Peyer's patch (tissue), 4 donors: ENCODE results near the gene TXNRD2. TPM values are rescaled to one million over a fixed set of nuclear protein-coding genes. Genes with fewer than 3 reads are reported as not detected.

ENCODE experiments used
- DNase-seq, 3 donors: peaks; one replicate each; pipeline ENCODE4 v3.0.0-alpha.2; 2017 to 2019
- H3K27ac ChIP-seq, 4 donors: fragments of 200-600 bp; sonication (generic); one replicate each; pipeline ENCODE4 v1.5.1; 2016 to 2019
- H3K27me3 ChIP-seq, 2 donors: fragments of 200-600 bp; sonication (generic); one replicate each; pipeline ENCODE4 v1.5.1; 2019
- H3K36me3 ChIP-seq, 3 donors: fragments of 200-600 bp; sonication (generic); one replicate each; pipeline ENCODE4 v1.5.1; 2016 to 2019
- H3K4me1 ChIP-seq, 4 donors: fragments of 200-600 bp; sonication (generic); one replicate each; pipeline ENCODE4 v1.5.1; 2016 to 2019
- H3K4me3 ChIP-seq, 4 donors: fragments of 200-600 bp; sonication (generic); 1 replicate in 3 of 4; 2 replicates in 1 of 4; pipeline ENCODE4 v1.5.1; 2016 to 2019; ENCODE audit warnings: mild to moderate bottlenecking in 1 of 4
- H3K9me3 ChIP-seq, 4 donors: fragments of 200-600 bp; sonication (generic); one replicate each; pipeline ENCODE4 v1.5.1; 2016 to 2019; ENCODE audit warnings: mild to moderate bottlenecking in 1 of 4
- POLR2A ChIP-seq, 2 donors: fragments of 450-650 bp; IDR thresholded peaks; one replicate each; pipeline ENCODE4 v1.5.1; 2017; ENCODE audit warnings: antibody characterized with exemption in 2 of 2, mild to moderate bottlenecking in 2 of 2, moderate library complexity in 2 of 2
- total RNA-seq, 4 donors: library from RNA; depleted of rRNA; stranded (reverse); fragments of >200 nt; gene quantifications; one replicate each; pipeline ENCODE4 v1.1.0, GENCODE V29; 2016
- TF ChIP-seq, protein P1 (sequence below), 6 experiments: fragments of 450-650 bp in 4 of 6; fragments of 200-600 bp in 2 of 6; sonication (generic) in 1 of 6; IDR thresholded peaks; one replicate each; pipeline ENCODE4 v1.5.1; 2017 to 2019; ENCODE audit warnings: antibody characterized with exemption in 6 of 6, mild to moderate bottlenecking in 3 of 6, moderate library complexity in 1 of 6

Gene TXNRD2
- total RNA-seq, 4 donors from 2014 or later = 24.7 to 29.8 (median 27.2) TPM

DNA sequence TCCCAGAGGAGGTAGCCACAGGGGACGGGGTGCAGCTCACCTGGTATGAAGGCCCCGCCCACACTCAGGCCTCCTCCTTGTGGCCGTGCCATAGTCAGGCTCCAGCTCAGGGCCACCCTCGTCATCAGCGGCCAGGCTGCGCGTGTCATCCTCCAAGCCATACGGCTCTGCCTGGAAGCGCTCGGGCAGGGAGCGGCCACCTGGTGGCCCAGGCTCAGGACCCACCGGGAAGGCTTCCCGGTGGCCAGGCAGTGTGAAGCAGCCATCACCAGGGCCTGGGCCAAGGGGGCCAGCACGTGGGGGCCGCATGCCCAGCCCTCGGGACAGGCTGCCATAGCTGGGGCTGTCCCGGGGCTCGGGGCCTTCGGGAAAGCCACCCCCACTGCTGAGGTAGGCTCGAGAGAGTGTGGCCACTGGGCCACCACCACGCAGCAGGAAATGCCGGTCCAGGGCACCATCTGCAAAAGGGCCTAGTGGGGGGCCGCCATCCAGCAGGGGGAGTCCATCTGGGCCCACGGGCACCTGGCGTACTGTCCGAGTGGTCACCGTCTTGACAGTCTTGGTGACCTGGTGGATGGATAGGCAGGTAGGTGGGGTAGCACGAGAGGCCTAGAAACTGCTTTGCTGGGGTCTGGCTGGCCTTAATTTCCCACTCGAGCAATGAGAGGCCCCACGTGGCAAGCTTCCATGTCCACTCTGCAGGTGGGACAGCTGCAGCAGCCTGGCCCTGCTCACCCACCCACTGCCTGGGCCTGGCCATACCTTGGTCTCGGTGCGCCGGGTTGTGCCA lies 39.7 kb upstream of the TXNRD2 start:
- Histone ChIP-seq H3K27ac (no peak overlapping the region), H3K4me1 (peaks cover 0 to 10% (median 5%) of the 10 kb centered on the region in 4 donors), H3K4me3 (no peak overlapping the region), H3K27me3 (no peaks in the 10 kb centered on the region), H3K9me3 (no peaks in the 10 kb centered on the region), H3K36me3 (no peaks in the 10 kb centered on the region)
- no peak for TF ChIP-seq POLR2A (IDR thresholded peaks at IDR 0.05)
- TF ChIP-seq, protein P1, sequence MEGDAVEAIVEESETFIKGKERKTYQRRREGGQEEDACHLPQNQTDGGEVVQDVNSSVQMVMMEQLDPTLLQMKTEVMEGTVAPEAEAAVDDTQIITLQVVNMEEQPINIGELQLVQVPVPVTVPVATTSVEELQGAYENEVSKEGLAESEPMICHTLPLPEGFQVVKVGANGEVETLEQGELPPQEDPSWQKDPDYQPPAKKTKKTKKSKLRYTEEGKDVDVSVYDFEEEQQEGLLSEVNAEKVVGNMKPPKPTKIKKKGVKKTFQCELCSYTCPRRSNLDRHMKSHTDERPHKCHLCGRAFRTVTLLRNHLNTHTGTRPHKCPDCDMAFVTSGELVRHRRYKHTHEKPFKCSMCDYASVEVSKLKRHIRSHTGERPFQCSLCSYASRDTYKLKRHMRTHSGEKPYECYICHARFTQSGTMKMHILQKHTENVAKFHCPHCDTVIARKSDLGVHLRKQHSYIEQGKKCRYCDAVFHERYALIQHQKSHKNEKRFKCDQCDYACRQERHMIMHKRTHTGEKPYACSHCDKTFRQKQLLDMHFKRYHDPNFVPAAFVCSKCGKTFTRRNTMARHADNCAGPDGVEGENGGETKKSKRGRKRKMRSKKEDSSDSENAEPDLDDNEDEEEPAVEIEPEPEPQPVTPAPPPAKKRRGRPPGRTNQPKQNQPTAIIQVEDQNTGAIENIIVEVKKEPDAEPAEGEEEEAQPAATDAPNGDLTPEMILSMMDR (IDR thresholded peaks at IDR 0.05) = no peak
- DNase-seq = no peak

DNA sequence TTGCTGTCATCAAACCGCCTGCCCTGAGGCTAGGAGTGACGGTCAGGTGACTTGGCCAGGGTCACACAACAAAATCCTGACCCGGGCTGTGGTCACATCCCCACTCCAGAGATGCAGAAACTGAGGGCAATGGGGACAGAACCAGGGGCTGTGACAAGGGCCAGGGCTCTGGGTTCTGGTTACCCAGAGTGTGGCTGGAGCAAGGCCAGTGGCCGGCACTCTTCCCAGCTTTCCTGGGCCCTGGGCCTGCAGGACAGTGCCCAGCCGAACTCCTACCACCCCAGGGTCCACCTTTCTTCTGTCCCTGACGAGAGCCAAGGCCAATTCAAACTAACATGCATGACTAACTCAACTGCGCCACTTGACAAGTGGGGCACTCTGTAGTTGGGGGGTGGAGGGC lies 39.1 kb upstream of the TXNRD2 start:
- Histone ChIP-seq H3K4me3 (no peak overlapping the region), H3K36me3 (no peaks in the 10 kb centered on the region), H3K27ac (no peak overlapping the region), H3K27me3 (no peaks in the 10 kb centered on the region), H3K9me3 (no peaks in the 10 kb centered on the region), H3K4me1 (peaks cover 0 to 4% (median 0%) of the 10 kb centered on the region in 4 donors)
- DNase-seq = no peak
- TF ChIP-seq POLR2A (IDR thresholded peaks at IDR 0.05) = no peak
- TF ChIP-seq, protein P1 (IDR thresholded peaks at IDR 0.05) = no peak

DNA sequence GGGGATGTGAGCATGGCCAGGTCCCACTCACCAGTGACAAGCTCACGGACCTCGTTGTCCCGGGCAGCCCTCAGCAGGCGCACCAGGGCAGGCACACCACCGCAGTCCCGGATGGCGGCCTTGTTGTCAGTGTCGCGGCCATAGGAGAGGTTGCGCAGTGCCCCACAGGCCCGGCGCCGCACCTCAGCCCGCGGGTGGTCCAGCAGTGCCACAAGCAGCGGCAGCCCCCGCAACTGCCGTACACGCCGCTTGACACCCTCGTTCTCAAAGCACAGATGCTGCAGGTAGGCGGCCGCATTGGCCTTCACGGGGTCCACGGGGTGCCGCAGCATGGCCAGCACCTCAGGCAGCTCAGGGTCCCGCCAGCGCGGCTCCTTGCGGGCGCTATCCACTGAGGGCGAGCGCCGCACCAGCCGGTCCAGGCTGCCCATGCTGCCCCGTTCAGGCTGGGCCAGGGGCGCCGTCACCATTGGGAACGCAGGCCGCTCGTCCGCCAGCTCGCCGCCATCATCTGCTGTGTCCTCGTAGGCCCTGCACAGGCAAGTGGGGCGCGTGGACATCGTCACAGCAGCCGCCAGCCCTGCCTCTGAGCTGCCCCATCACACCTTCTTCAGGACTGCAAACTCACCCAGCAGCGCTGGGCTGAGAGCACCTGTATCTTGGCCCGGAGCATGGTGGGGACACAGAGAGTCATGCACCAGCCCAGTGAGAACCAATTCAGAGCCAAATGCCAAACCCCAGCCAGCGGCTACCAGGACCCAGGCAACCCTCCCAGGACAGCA lies 38.3 kb upstream of the TXNRD2 start:
- no peaks in the 10 kb centered on the region for H3K36me3 ChIP-seq
- H3K27ac ChIP-seq = no peak overlapping the region
- no peaks in the 10 kb centered on the region for H3K9me3 ChIP-seq
- no peak for DNase-seq
- TF ChIP-seq, protein P1 (IDR thresholded peaks at IDR 0.05) = no peak
- no peak for TF ChIP-seq POLR2A (IDR thresholded peaks at IDR 0.05)
- H3K27me3 ChIP-seq = no peaks in the 10 kb centered on the region
- H3K4me1 ChIP-seq = no peaks in the 10 kb centered on the region
- no peak overlapping the region for H3K4me3 ChIP-seq

DNA sequence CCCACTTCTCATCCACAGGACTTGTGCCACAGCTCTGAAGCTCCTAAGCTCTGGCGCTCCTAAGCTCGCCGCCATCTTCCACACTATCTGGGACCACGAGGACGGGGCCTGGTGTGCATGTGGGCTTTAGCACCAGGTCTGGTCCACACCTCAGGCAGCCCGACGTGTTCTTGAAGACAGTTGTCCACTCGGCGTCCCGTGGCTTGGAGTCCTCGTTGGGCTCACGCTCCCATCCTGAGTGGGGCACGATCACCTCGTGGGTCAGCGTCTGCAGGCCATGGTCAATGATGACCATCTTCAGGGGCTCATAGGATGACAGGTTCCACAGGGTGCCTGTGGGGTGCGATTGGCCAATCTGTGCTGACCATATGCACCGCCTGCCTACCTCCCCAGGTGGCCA lies 37.1 kb upstream of the TXNRD2 start:
- no peak overlapping the region for H3K4me3 ChIP-seq
- no peaks in the 10 kb centered on the region for H3K4me1 ChIP-seq
- no peak overlapping the region for H3K27ac ChIP-seq
- no peaks in the 10 kb centered on the region for H3K36me3 ChIP-seq
- no peak for DNase-seq
- TF ChIP-seq, protein P1 (IDR thresholded peaks at IDR 0.05) = no peak
- TF ChIP-seq POLR2A (IDR thresholded peaks at IDR 0.05) = no peak
- H3K27me3 ChIP-seq = no peaks in the 10 kb centered on the region
- H3K9me3 ChIP-seq = no peaks in the 10 kb centered on the region

DNA sequence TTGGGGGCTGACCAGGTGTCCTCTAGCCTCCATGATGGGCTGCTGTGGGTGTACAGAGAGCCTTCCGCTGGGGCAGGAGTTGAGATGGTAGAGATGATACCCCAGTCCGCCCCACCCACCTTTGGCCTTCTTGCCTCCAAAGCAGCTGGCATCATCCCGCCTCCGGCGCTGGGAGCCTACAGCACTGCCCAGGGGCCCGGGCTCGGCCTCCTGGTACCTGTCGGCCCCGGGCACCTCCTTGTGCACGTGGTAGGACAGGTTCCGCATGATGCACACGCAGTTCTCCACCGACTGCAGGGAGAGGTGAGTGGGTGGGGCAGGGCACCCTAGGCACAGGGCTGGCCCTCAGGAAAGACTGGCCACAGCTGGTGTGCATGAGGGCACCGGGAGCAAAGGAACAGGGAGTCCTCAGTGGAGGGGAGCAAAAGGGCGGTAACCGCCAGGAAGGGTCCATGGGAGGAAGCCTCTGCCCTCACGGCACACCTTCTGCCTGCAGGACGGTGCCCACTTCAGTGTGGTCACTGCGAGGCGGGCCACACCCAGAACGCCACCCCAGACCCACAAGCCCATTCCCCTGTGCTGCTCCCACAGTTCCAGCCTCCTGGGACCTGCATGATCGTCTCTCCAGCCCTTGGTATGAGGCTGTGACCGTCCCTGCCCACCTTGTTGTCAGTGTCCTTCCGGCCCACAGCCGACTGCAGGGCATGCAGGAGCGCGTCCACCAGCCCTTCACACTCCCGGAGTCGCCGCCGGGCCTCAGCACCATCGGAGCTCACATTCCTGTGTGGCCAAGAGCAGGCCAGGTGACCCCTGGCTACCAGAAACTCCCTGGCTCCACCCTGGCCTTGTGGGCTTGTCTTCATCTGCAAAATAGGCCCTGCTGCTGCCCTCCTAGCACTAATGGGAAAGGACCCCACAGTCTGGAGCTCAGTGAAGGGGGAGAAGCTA lies 36.0 kb upstream of the TXNRD2 start:
- Histone ChIP-seq H3K36me3 (no peaks in the 10 kb centered on the region), H3K4me3 (no peak overlapping the region), H3K9me3 (no peaks in the 10 kb centered on the region), H3K4me1 (no peaks in the 10 kb centered on the region), H3K27me3 (no peaks in the 10 kb centered on the region), H3K27ac (no peak overlapping the region)
- TF ChIP-seq, protein P1 (IDR thresholded peaks at IDR 0.05) = no peak
- TF ChIP-seq POLR2A (IDR thresholded peaks at IDR 0.05) = no peak
- DNase-seq = no peak
